Left ventricle myocardium superior (tissue), 1 donor: Measurements from ENCODE around the gene LRIT2. TPM values are rescaled to one million over a fixed set of nuclear protein-coding genes. Genes with fewer than 3 reads are reported as not detected.
A peak's percentile ranks its signal among the peaks of the same experiment; 100 is the strongest.
"Not testable (repeated sequence)": the region's sequence is repeated elsewhere in the genome, so short reads cannot be mapped to it uniquely, and the experiment has no call there.

Experiments
- ATAC-seq: fragments of 200-7000 bp; cut with Tn5 transposase; one replicate; pipeline ENCODE4 v1.9.1; 2020; ENCODE audit warnings: mild to moderate bottlenecking, moderate library complexity
- DNase-seq: peaks from one replicate; pipeline ENCODE4 v3.0.0-alpha.2; 2020
- intact Hi-C: fragments of 100-400 bp; cut with micrococcal nuclease; formaldehyde crosslinking; loops from one replicate; pipeline ENCODE4 v1.11.0; 2022
- total RNA-seq: library from RNA; stranded (reverse); fragmentation: NEBNext Ultra II Directional; extraction: Animal tissue kit (Norgen Biotek cat#: 25700); gene quantifications from one replicate; pipeline ENCODE4 v1.2.1, GENCODE V29; 2021
- donor health status: DM: no; HTN: yes; CAD: no; lungs with severe emphysema.

LRIT2 gene
- total RNA-seq, 1 donor from 2014 or later, result not detected

GRCh38 chr10:84194424-84195043 lies 30.8 kb downstream of the LRIT2 start, which contains the start of gene CDHR1:
Gene CDHR1, plus strand, starts transcription at chr10:84194537. Its CDS starts 224 bp downstream, at chr10:84194761.
- DNase-seq (peak; percentile 68), ATAC-seq (peak; percentile 71)
- intact Hi-C loops, result no loop called here

GRCh38 chr10:84193846-84194423 lies 31.4 kb downstream of the LRIT2 start:
- ATAC-seq, result no peak
- intact Hi-C loops, result no loop called here
- no peak for DNase-seq

- DNase-seq (no peak), ATAC-seq (no peak)
- intact Hi-C loops, result no loop called here
Measured at GRCh38 chr10:84193327-84193726, 32.0 kb downstream of the LRIT2 start.

GRCh38 chr10:84191106-84191505 lies 34.2 kb downstream of the LRIT2 start:
- DNase-seq (no peak), ATAC-seq (no peak)
- intact Hi-C loops, result no loop called here

- no peak for ATAC-seq
- no peak for DNase-seq
- intact Hi-C loops, result no loop called here
Measured at GRCh38 chr10:84190621-84191020, 34.7 kb downstream of the LRIT2 start.

DNA sequence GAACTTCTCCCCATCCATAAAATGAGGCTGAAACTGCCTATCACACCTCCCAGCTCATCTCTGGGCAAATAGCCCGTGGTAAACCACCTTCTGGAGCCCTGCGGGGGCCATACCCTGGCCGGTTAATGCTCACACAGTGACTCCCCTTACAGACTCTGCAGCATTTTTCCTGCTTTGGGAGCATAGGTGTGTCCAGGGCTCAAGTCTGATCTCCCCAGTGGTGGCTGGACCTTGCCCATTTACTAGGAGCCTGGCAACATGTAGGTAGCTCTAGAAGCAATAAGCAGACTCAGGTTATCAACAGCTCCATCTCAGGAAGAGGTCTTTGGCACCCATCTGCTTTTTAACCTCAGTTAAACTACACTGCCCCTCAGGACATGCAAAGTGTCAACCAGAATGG lies 36.5 kb downstream of the LRIT2 start:
- DNase-seq (no peak), ATAC-seq (no peak)
- intact Hi-C loops, result no loop called here

DNA sequence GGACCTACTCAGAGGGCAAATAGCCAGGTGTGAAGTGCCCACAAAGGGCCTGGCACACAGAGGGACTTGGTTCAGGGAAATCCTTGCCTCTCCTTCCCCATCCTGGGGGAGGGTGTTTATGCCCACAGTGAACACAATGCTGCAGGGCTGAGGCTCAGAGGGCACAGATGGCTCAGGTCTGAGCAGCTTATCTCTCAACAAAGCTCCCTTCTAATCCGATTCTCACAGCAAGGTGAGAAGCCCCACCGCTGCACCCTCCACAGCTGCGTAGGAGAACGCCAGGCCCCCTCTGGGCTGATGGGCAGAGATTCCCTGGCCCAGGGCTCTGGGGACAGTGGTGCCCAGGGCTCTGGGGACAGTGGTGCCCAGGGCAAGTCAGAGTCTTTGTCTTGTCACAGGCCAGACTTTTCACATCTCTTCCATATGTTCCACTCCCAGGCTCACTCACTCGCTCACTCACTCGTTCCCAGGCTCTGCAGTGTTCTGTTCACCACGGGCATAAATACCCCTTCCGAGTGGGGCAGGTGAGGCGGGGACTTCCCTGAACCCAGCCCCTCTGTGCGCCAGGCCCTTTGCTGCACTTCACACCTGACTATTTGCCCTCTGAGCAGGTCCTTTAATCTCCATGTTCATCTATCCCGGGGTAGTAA lies 39.7 kb downstream of the LRIT2 start:
- ATAC-seq (no peak), DNase-seq (no peak)
- intact Hi-C loops, result no loop called here

- ATAC-seq (no peak), DNase-seq (no peak)
- intact Hi-C loops, result no loop called here
Measured at GRCh38 chr10:84184517-84184916, 40.8 kb downstream of the LRIT2 start.

DNA sequence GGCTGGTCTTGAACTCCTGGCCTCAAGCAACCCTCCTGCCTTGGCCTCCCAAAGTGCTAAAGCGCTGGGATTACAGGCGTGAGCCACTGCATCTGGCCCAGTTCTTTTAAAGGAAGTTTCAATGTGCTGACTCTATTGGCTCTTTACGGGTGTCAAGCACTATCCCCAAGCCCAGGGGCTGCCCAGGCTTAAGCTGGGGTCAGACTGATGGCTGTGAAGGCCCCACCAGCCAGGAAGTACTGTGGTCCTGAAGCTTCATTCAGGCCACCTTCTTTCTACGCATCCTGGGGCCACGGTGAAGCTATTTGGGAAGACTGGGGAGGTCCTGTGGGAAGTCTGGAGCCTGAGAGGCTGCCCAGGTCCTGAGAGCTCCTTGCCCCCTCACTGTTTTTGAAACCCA lies 43.7 kb downstream of the LRIT2 start:
- intact Hi-C loops, result no loop called here
- no peak for DNase-seq
- ATAC-seq, result no peak

DNA sequence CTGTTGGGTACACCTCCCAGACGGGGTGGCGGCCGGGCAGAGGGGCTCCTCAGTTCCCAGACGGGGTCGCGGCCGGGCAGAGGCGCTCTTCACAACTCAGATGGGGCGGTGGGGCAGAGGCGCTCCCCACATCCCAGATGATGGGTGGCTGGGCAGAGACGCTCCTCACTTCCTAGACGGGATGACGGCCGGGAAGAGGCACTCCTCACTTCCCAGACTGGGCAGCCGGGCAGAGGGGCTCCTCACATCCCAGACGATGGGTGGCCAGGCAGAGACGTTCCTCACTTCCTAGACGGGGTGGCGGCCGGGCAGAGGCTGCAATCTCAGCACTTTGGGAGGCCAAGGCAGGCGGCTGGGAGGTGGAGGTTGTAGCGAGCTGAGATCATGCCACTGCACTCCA lies 45.0 kb downstream of the LRIT2 start:
- ATAC-seq, DNase-seq, intact Hi-C loops: not testable (repeated sequence)

GRCh38 chr10:84179059-84179710 lies 46.2 kb downstream of the LRIT2 start:
- DNase-seq (no peak), ATAC-seq (peak; percentile 40)
- intact Hi-C loops, result no loop called here

DNA sequence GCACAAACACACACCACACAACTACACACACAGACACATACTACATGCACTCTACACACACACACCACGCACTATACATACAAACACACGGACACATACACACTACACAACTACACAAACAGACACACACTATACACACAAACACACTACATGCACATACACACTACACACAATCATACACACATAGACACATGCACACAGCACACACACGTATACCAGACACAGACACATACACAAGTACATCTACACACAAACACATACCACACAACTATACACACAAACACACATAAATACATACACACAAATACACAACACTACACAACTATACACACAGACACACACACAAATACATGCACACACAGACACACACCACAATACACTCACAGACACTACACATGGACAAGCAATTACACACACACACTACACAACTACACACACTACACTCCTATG lies 47.2 kb downstream of the LRIT2 start:
- intact Hi-C loops, result no loop called here
- no peak for DNase-seq
- no peak for ATAC-seq

DNA sequence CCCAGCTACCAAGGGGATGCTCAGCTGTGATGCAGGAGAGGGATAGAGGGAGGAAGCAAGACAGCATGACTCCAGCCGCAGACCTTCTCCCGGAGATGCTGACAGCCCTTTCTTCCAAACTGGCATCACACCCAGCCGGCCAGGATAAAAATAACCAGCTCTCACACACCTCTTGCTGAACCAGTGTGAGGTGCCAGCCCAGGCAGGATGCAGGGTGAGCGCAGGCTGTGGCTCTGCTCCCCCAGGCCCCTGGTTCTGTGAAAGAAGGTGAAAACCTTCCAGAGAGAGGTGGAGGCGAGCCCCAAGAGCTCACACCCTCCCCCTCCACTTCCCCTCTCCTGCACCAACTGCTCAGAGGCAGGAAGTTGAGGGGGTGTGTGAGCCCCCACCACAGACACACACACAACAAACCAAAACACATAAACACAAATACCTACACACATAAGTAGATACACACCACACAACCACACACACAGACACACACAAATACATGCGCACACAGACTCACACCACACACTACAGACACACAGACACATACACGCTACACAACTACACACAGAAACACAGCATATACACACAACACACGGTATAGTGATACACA lies 47.7 kb downstream of the LRIT2 start:
- DNase-seq, result peak; percentile 65
- intact Hi-C loops, result no loop called here
- peak; percentile 95 for ATAC-seq

DNA sequence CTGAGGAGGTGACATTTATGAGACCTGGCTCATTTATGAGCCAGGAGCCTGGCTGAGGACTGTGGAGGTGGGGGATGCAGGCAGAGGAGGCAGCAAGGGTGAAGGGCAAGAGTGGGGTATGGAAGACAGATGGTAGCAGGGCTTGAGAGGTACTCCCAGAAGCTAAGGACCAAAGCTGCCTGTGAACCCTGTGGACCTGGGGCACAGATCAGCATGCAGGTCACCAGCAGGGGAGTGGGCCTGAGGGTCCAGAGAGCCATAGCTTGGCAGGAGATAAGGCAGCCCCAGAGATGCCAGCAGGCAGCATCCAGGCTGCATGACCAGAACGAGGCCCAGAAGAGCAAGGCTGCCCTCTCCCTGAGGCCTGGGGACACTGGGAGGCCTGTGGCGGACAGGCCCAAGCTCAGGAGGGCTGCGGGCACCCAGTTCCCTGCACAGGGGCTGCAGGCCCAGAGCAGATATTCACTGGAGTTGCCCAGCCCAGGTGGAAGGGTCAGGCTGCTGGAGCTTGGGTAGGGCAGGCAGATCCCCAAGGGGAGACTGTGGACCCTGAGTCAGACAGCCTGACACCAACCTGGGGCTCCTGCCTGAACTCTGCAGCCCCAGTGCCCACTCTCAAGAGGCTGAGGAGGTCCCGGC lies 48.4 kb downstream of the LRIT2 start:
- intact Hi-C loops, result no loop called here
- ATAC-seq, result no peak
- DNase-seq, result no peak

DNA sequence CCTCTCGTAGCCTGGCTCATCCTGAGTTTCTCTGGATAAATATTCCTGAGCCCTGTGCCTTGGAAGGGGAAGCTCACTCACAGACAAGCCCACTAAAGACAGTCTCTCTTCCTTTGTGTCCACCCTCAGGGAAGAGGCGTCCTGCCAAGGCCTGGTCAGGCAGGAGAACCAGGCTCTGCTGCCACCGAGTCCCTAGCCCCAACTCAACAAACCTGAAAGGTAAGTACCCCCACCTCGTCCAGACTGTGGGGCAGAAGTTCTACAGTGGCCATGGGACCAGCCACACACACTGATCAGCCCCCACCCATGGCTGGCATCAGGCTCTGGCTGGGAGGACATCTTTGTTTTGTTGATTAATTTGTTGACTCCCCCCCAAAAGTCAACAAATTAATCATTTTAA lies 49.0 kb downstream of the LRIT2 start:
- ATAC-seq, result no peak
- no peak for DNase-seq
- intact Hi-C loops, result no loop called here

GRCh38 chr10:84175436-84175835 lies 49.9 kb downstream of the LRIT2 start:
- DNase-seq (no peak), ATAC-seq (no peak)
- intact Hi-C loops, result no loop called here

GRCh38 chr10:84173501-84173929 lies 51.8 kb downstream of the LRIT2 start, which contains the start of gene GPR15LG:
Gene GPR15LG, plus strand, starts transcription at chr10:84173801. Its CDS starts 51 bp downstream, at chr10:84173852.
- DNase-seq (no peak), ATAC-seq (no peak)
- intact Hi-C loops, result no loop called here

- DNase-seq (no peak), ATAC-seq (no peak)
- intact Hi-C loops, result no loop called here
Measured at GRCh38 chr10:84172467-84173356, 52.6 kb downstream of the LRIT2 start.
